GM21576 (cell line): Measurements from ENCODE around the gene PFDN1.
"Not testable (repeated sequence)": the region's sequence is repeated elsewhere in the genome, so short reads cannot be mapped to it uniquely, and the experiment has no call there.

Source experiments
- ATAC-seq: cut with Tn5 transposase; IDR thresholded peaks from one replicate; pipeline ENCODE4 v1.9.1; 2021; ENCODE audit warnings: mild to moderate bottlenecking, moderate library complexity; ENCODE audit not compliant: unreplicated experiment

The PFDN1 gene

GRCh38 chr5:140217299-140218026 lies 85.4 kb downstream of the PFDN1 start:
- ATAC-seq = no peak

GRCh38 chr5:140216478-140217074 lies 86.3 kb downstream of the PFDN1 start:
- ATAC-seq = no peak

- no peak for ATAC-seq
Measured at GRCh38 chr5:140215276-140215675, 87.6 kb downstream of the PFDN1 start.

DNA sequence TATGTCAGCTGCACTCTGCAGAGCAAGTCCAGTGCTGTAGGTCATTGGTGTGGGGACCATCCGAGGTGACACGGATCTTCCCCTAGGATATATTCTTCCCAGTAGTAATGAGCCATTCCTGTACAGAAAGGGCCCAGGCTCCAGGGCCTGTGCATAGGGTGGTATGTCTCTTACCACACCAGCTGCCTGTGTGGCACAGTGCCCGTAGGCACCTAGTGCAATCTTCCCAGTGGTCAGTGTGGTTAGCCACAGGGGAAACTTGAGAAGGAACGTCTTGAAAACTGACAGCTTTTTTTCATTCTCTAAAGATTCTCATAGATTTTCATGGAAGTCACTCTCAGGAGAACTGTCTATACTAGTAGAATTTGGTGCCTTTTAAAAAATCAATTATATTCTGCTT lies 88.1 kb downstream of the PFDN1 start:
- ATAC-seq = no peak

DNA sequence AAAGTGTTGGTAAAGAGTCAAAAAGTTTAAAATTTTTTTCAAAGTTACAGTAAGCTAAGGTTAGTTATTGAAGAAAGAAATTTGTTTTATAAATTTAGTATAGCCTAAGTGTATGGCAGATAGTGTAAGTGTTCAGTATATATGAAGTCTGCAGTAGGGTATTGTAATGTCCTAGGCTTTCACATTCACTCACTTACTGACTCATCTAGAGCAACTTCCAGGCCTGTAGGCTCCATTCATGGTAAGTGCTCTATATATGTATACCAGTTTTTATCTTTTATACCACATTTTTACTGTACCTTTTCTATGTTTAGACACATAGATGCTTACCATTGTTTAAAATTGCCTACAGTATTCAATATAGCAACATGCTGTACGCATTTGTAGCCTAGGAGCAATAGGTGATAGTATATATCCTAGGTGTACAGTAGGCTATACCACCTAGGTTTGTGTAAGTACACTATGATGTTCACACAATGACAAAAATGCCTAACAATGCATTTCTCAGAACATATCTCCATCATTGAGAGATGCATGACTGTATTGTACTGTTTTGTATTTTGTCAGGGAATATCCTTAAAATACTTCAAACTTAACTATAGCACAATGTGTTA lies 89.4 kb downstream of the PFDN1 start:
- no peak for ATAC-seq

DNA sequence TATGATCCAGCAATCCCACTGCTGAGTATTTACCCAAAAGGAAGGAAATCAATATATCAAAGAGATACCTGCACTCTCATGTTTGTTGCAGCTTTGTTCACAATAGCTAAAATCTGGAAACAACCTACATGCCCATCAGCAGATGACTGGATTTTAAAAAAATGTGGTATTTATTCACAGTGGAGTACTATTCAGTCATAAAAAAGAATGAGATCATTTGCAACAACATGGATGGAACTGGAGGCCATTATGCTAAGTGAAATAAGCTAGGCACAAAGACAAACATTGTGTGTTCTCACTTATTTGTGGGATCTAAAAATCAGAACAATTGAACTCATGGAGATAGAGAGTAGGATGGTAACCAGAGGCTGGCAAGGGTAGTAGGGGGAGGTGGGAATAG lies 94.8 kb downstream of the PFDN1 start:
- no peak for ATAC-seq

DNA sequence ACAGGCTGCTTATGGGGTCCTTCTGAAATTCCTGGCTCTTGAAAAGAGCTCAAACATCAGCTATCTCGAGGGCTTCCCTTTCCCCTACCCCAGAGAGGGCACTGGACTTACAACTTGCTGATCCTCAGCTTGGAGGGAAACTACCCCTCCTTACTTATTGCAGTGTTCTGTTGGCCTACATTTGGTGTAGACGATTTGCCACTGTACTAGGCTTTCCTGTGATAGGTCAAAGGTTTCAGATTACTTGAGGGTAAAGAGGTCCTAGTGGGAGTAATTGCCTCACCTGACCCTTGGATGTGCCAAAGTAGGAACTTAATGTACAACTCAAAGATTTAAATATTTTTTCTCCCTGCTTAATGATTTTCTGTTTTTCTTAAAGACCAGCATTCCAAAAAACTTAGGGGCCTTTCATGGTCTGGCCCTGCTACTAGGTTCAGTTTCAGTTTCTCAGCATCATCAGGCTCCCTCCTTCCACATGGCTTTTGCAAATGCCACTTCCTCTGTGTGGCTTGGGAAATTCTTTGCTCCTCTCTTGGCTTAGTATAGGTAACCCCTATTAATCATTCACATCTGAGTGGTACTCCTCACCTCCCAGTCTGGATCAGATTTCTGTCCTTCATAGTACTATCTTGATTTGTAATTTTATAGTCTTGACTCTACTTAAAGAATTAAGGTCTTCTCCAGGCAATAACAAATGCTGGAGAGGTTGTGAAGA lies 95.5 kb downstream of the PFDN1 start:
- peak; percentile 52 for ATAC-seq

- no peak for ATAC-seq
Measured at GRCh38 chr5:140205952-140206351, 96.9 kb downstream of the PFDN1 start.

DNA sequence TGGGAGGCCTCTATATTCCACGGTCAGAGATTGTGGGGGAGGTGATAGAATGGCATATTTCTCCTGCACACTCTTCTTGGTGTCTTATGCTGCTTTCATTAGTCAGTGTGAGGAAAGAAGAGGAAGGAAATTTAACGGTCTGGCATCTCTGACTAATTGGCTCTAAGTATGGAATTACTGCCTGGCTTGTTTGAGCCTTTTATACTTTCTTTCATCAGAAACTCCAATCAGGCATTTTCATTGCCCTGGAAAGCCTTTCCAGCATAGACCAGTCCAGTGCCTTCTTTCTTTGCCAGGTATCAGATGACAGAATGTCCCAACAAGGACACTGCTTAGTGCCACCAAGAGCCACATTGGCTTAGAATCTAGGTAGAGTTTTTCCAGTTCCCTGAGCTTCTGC lies 97.7 kb downstream of the PFDN1 start:
- no peak for ATAC-seq

GRCh38 chr5:140202610-140203009 lies 100.3 kb downstream of the PFDN1 start:
- no peak for ATAC-seq

- no peak for ATAC-seq
Measured at GRCh38 chr5:140202078-140202477, 100.8 kb downstream of the PFDN1 start.

GRCh38 chr5:140198915-140199314 lies 104.0 kb downstream of the PFDN1 start:
- not testable (repeated sequence) for ATAC-seq

DNA sequence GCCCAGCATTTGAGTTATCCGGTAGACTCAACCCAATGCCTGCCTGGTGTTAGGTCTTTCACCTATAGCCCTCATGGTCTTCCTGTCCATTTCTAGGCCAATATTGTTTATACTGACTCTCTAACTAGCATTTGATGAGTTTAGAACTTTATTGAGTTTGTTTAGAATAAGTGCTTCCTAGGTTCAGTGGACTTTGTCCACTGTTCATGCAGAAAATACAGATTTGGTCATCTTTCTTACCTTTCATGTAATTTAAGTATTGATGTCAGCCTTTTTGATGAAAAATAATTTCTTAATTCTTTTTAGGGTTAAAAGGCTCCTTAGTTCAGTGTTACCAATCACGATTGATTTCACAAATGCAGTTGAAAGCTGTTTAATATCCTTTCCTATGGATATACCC lies 105.9 kb downstream of the PFDN1 start:
- no peak for ATAC-seq

GRCh38 chr5:140196115-140196814 lies 106.6 kb downstream of the PFDN1 start:
- ATAC-seq = no peak
